Uterus (tissue), 2 donors: ENCODE results near the gene SERPINA9.

Experiments used
- POLR2A ChIP-seq, 2 donors: fragments of 450-650 bp; IDR thresholded peaks; one replicate each; pipeline ENCODE4 v1.6.1; 2016; ENCODE audit warnings: antibody characterized with exemption in 2 of 2, mild to moderate bottlenecking in 1 of 2, moderate library complexity in 1 of 2
- TF ChIP-seq, protein P1 (sequence below), 4 experiments: fragments of 200-600 bp in 2 of 4; fragments of 450-650 bp in 2 of 4; sonication (generic) in 2 of 4; IDR thresholded peaks; one replicate each; pipeline ENCODE4 v1.5.1; 2016 to 2019; ENCODE audit warnings: antibody characterized with exemption in 4 of 4, mild to moderate bottlenecking in 2 of 4, moderate library complexity in 1 of 4

- TF ChIP-seq, protein P1, sequence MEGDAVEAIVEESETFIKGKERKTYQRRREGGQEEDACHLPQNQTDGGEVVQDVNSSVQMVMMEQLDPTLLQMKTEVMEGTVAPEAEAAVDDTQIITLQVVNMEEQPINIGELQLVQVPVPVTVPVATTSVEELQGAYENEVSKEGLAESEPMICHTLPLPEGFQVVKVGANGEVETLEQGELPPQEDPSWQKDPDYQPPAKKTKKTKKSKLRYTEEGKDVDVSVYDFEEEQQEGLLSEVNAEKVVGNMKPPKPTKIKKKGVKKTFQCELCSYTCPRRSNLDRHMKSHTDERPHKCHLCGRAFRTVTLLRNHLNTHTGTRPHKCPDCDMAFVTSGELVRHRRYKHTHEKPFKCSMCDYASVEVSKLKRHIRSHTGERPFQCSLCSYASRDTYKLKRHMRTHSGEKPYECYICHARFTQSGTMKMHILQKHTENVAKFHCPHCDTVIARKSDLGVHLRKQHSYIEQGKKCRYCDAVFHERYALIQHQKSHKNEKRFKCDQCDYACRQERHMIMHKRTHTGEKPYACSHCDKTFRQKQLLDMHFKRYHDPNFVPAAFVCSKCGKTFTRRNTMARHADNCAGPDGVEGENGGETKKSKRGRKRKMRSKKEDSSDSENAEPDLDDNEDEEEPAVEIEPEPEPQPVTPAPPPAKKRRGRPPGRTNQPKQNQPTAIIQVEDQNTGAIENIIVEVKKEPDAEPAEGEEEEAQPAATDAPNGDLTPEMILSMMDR (IDR thresholded peaks at IDR 0.05) = no peak
- TF ChIP-seq POLR2A (IDR thresholded peaks at IDR 0.05) = no peak
Measured at GRCh38 chr14:94509356-94509755, 33.4 kb upstream of the SERPINA9 start, which contains the start of gene SERPINA12.
